ENCODE measurements around the gene RANBP10.
A peak's percentile ranks its signal among the peaks of the same experiment; 100 is the strongest.
"Not testable (repeated sequence)": the region's sequence is repeated elsewhere in the genome, so short reads cannot be mapped to it uniquely, and the experiment has no call there.

The RANBP10 gene

GRCh38 chr16:67806428-67807147 is at the start of gene RANBP10, which contains the start of gene TSNAXIP1:
Gene RANBP10 (minus strand): TSS chr16:67806560. CDS start chr16:67806536, 24 bp downstream.
Gene TSNAXIP1 (plus strand): TSS chr16:67806889. CDS start chr16:67807150, 261 bp downstream.
- DNase-seq: peak; percentile 100

- DNase-seq: no peak
These were observed 49.4 kb upstream of the RANBP10 start for GRCh38 chr16:67855789-67856188.

GRCh38 chr16:67853670-67854069 is 47.3 kb upstream of the RANBP10 start:
- DNase-seq: no peak

GRCh38 chr16:67848118-67848517 is 41.8 kb upstream of the RANBP10 start:
- no peak for DNase-seq

- DNase-seq: peak; percentile 54
These were observed 40.9 kb upstream of the RANBP10 start, which contains the start of gene CENPT for GRCh38 chr16:67847064-67847861. Gene CENPT (minus strand): TSS chr16:67847693. CDS start chr16:67833859, 13,834 bp downstream.

- DNase-seq: peak; percentile 93
These were observed 40.1 kb upstream of the RANBP10 start, which contains the start of gene NUTF2 for GRCh38 chr16:67846320-67847063. Gene NUTF2 (plus strand): TSS chr16:67846933. CDS start chr16:67865131, 18,198 bp downstream.

GRCh38 chr16:67846063-67846319 is 39.6 kb upstream of the RANBP10 start:
- no peak for DNase-seq

GRCh38 chr16:67845291-67846062 is 39.1 kb upstream of the RANBP10 start:
- DNase-seq: no peak

- DNase-seq: peak; percentile 29
These were observed 38.1 kb upstream of the RANBP10 start for GRCh38 chr16:67844497-67844896.

GRCh38 chr16:67843343-67843765 is 37.0 kb upstream of the RANBP10 start:
- DNase-seq: no peak

GRCh38 chr16:67842509-67843342 is 36.4 kb upstream of the RANBP10 start:
- DNase-seq: peak; percentile 40

- peak; percentile 94 for DNase-seq
These were observed 35.6 kb upstream of the RANBP10 start, which contains the start of gene THAP11 for GRCh38 chr16:67841816-67842508. Gene THAP11 (plus strand): TSS chr16:67842320. CDS start chr16:67842555, 235 bp downstream.

- DNase-seq: no peak
These were observed 34.9 kb upstream of the RANBP10 start for GRCh38 chr16:67841198-67841815.

- DNase-seq: no peak
These were observed 31.5 kb upstream of the RANBP10 start for GRCh38 chr16:67837811-67838210.

- DNase-seq: not testable (repeated sequence)
These were observed 30.8 kb upstream of the RANBP10 start for GRCh38 chr16:67837190-67837589.

GRCh38 chr16:67834242-67834614 is 27.9 kb upstream of the RANBP10 start:
- no peak for DNase-seq

- DNase-seq: peak; percentile 89
These were observed 27.3 kb upstream of the RANBP10 start for GRCh38 chr16:67833415-67834241.

- peak; percentile 62 for DNase-seq
These were observed 26.7 kb upstream of the RANBP10 start for GRCh38 chr16:67833030-67833414.

GRCh38 chr16:67828651-67829050 is 22.3 kb upstream of the RANBP10 start:
- no peak for DNase-seq

Measured in fibroblast of upper back skin (primary cell).